ENCODE results near the gene DDX24. TPM values are rescaled to one million over a fixed set of nuclear protein-coding genes. Genes with fewer than 3 reads are reported as not detected.

Gene DDX24
- total RNA-seq, 4 donors from 2014 or later, result 106 to 215 (median 147) TPM

- peak; percentile 28 for ATAC-seq (ENCODE audit: low FRiP score)
Measured at GRCh38 chr14:94100847-94101246, 19.8 kb upstream of the DDX24 start.

GRCh38 chr14:94099006-94099405 is 18.0 kb upstream of the DDX24 start:
- ATAC-seq (ENCODE audit: low FRiP score) (no peak), DNase-seq (ENCODE audit: low spot score) (no peak)
- no peak for TF ChIP-seq CTCF (IDR thresholded peaks at IDR 0.05)

More at GRCh38 chr14:94100847-94101246, 19.8 kb upstream of the DDX24 start:
- no peak for DNase-seq (ENCODE audit: low spot score)
- TF ChIP-seq CTCF (IDR thresholded peaks at IDR 0.05), result no peak

- no peak for ATAC-seq (ENCODE audit: low FRiP score)
- TF ChIP-seq CTCF (IDR thresholded peaks at IDR 0.05), result no peak
Measured at GRCh38 chr14:94098326-94098992, 17.5 kb upstream of the DDX24 start.

GRCh38 chr14:94097091-94097490 is 16.1 kb upstream of the DDX24 start:
- DNase-seq (ENCODE audit: low spot score) (no peak), ATAC-seq (ENCODE audit: low FRiP score) (no peak)
- no peak for TF ChIP-seq CTCF (IDR thresholded peaks at IDR 0.05)

More at GRCh38 chr14:94098326-94098992, 17.5 kb upstream of the DDX24 start:
- DNase-seq (ENCODE audit: low spot score), result no peak

- DNase-seq (ENCODE audit: low spot score) (no peak), ATAC-seq (ENCODE audit: low FRiP score) (no peak)
- no peak for TF ChIP-seq CTCF (IDR thresholded peaks at IDR 0.05)
Measured at GRCh38 chr14:94093418-94093817, 12.4 kb upstream of the DDX24 start.

GRCh38 chr14:94089479-94089878 is 8.5 kb upstream of the DDX24 start:
- no peak for TF ChIP-seq CTCF (IDR thresholded peaks at IDR 0.05)
- no peak for ATAC-seq (ENCODE audit: low FRiP score)
- DNase-seq (ENCODE audit: low spot score), result no peak

GRCh38 chr14:94088516-94088915 is 7.5 kb upstream of the DDX24 start:
- no peak for TF ChIP-seq CTCF (IDR thresholded peaks at IDR 0.05)
- ATAC-seq (ENCODE audit: low FRiP score), result no peak
- DNase-seq (ENCODE audit: low spot score), result no peak

Measured in omental fat pad (tissue), 4 donors.